NT2/D1 (cell line): ENCODE measurements around the gene TM6SF1.
"Not testable (repeated sequence)": the region's sequence is repeated elsewhere in the genome, so short reads cannot be mapped to it uniquely, and the experiment has no call there.

Experiments
- DNase-seq: peaks from one replicate; pipeline ENCODE4 v3.0.0-alpha.2; 2011; ENCODE audit warnings: low read depth, low spot score
- H3K27me3 ChIP-seq: 2 replicates; pipeline ENCODE4 v1.6.0; 2011; ENCODE audit warnings: mild to moderate bottlenecking; ENCODE audit not compliant: insufficient read length, insufficient read depth
- H3K36me3 ChIP-seq: 2 replicates; pipeline ENCODE4 v1.6.1; 2011; ENCODE audit warnings: mild to moderate bottlenecking, low read length, mixed read lengths; ENCODE audit not compliant: insufficient read depth, insufficient read length
- H3K4me1 ChIP-seq: 2 replicates; pipeline ENCODE4 v1.5.1; 2011; ENCODE audit not compliant: insufficient read depth, insufficient read length
- H3K4me3 ChIP-seq: 2 replicates; pipeline ENCODE4 v1.5.1; 2011; ENCODE audit warnings: low read depth; ENCODE audit not compliant: insufficient read length
- H3K9ac ChIP-seq: 2 replicates; pipeline ENCODE4 v1.6.0; 2011; ENCODE audit warnings: low read depth; ENCODE audit not compliant: insufficient read length
- H3K9me3 ChIP-seq: 2 replicates; pipeline ENCODE4 v1.5.1; 2011; ENCODE audit warnings: mild to moderate bottlenecking, low read length; ENCODE audit not compliant: insufficient read depth
- SUZ12 ChIP-seq: IDR thresholded peaks from 2 replicates; pipeline ENCODE4 v1.6.1; 2011; ENCODE audit not compliant: insufficient read length, insufficient read depth; ENCODE audit errors: extremely low read depth
- YY1 ChIP-seq: IDR thresholded peaks from 2 replicates; pipeline ENCODE4 v1.6.1; 2011; ENCODE audit not compliant: insufficient read length, insufficient read depth
- ZNF274 ChIP-seq: IDR thresholded peaks from 2 replicates; pipeline ENCODE4 v1.6.1; 2011; ENCODE audit warnings: mild to moderate bottlenecking, low read depth, low read length

TM6SF1 gene

GRCh38 chr15:83166218-83166617 is 58.8 kb downstream of the TM6SF1 start:
- Histone ChIP-seq H3K9me3 (no peaks in the 10 kb centered on the region; the same call in 1 of the 2 replicates), H3K4me3 (no peak overlapping the region), H3K4me1 (no peaks in the 10 kb centered on the region), H3K27me3 (no peaks in the 10 kb centered on the region), H3K36me3 (peaks cover 11% of the 10 kb centered on the region), H3K9ac (no peak overlapping the region)
- DNase-seq: no peak
- TF ChIP-seq SUZ12 (no peak), ZNF274 (no peak), YY1 (no peak)

- no peaks in the 10 kb centered on the region for H3K4me1 ChIP-seq
- no peak overlapping the region for H3K9ac ChIP-seq
- H3K9me3 ChIP-seq: no peaks in the 10 kb centered on the region; the same call in 1 of the 2 replicates
- H3K27me3 ChIP-seq: no peaks in the 10 kb centered on the region
- no peak for DNase-seq
- TF ChIP-seq ZNF274 (no peak), YY1 (no peak), SUZ12 (no peak)
- no peak overlapping the region for H3K4me3 ChIP-seq
- H3K36me3 ChIP-seq: peaks cover 11% of the 10 kb centered on the region
These were observed 59.4 kb downstream of the TM6SF1 start for GRCh38 chr15:83166830-83167229.

- not testable (repeated sequence) for H3K4me1 ChIP-seq, H3K27me3 ChIP-seq, H3K36me3 ChIP-seq, H3K4me3 ChIP-seq, H3K9me3 ChIP-seq, H3K9ac ChIP-seq, DNase-seq
These were observed 62.1 kb downstream of the TM6SF1 start for GRCh38 chr15:83169576-83169975.

GRCh38 chr15:83170474-83171165 is 63.2 kb downstream of the TM6SF1 start:
- Histone ChIP-seq H3K36me3 (peaks cover 6% of the 10 kb centered on the region), H3K4me1 (no peaks in the 10 kb centered on the region), H3K4me3 (no peak overlapping the region), H3K27me3 (no peaks in the 10 kb centered on the region), H3K9ac (no peak overlapping the region), H3K9me3 (no peaks in the 10 kb centered on the region; the same call in 1 of the 2 replicates)
- no peak for DNase-seq
- TF ChIP-seq ZNF274: no peak
- TF ChIP-seq YY1: no peak
- no peak for TF ChIP-seq SUZ12

- H3K27me3 ChIP-seq: no peaks in the 10 kb centered on the region
- TF ChIP-seq ZNF274 (no peak), SUZ12 (no peak), YY1 (no peak)
- H3K36me3 ChIP-seq: peaks cover 7% of the 10 kb centered on the region
- no peak overlapping the region for H3K4me3 ChIP-seq
- H3K4me1 ChIP-seq: no peaks in the 10 kb centered on the region
- H3K9ac ChIP-seq: no peak overlapping the region
- H3K9me3 ChIP-seq: no peaks in the 10 kb centered on the region
- no peak for DNase-seq
These were observed 67.4 kb downstream of the TM6SF1 start for GRCh38 chr15:83174891-83175290.

GRCh38 chr15:83178390-83178789 is 70.9 kb downstream of the TM6SF1 start:
- H3K9ac ChIP-seq: no peak overlapping the region
- no peak overlapping the region for H3K4me3 ChIP-seq
- no peaks in the 10 kb centered on the region for H3K9me3 ChIP-seq
- DNase-seq: no peak
- no peaks in the 10 kb centered on the region for H3K4me1 ChIP-seq
- TF ChIP-seq SUZ12 (no peak), YY1 (no peak), ZNF274 (no peak)
- H3K36me3 ChIP-seq: peaks cover 3% of the 10 kb centered on the region
- no peaks in the 10 kb centered on the region for H3K27me3 ChIP-seq

GRCh38 chr15:83178869-83179325 is 71.5 kb downstream of the TM6SF1 start:
- H3K9me3 ChIP-seq: no peaks in the 10 kb centered on the region
- H3K9ac ChIP-seq: no peak overlapping the region
- no peaks in the 10 kb centered on the region for H3K27me3 ChIP-seq
- no peak for TF ChIP-seq YY1
- no peak for TF ChIP-seq SUZ12
- no peak for TF ChIP-seq ZNF274
- no peaks in the 10 kb centered on the region for H3K4me1 ChIP-seq
- no peak for DNase-seq
- H3K36me3 ChIP-seq: peaks cover 3% of the 10 kb centered on the region
- H3K4me3 ChIP-seq: no peak overlapping the region

GRCh38 chr15:83185561-83185960 is 78.1 kb downstream of the TM6SF1 start:
- no peak overlapping the region for H3K4me3 ChIP-seq
- H3K27me3 ChIP-seq: no peaks in the 10 kb centered on the region
- H3K9ac ChIP-seq: no peak overlapping the region
- DNase-seq: no peak
- H3K9me3 ChIP-seq: no peaks in the 10 kb centered on the region
- no peaks in the 10 kb centered on the region for H3K4me1 ChIP-seq
- H3K36me3 ChIP-seq: peaks cover 4% of the 10 kb centered on the region
- TF ChIP-seq YY1: no peak
- TF ChIP-seq SUZ12: no peak
- no peak for TF ChIP-seq ZNF274
